ENCODE data around the gene OR1K1.
"Not testable (repeated sequence)": the region's sequence is repeated elsewhere in the genome, so short reads cannot be mapped to it uniquely, and the experiment has no call there.

OR1K1 gene

DNA sequence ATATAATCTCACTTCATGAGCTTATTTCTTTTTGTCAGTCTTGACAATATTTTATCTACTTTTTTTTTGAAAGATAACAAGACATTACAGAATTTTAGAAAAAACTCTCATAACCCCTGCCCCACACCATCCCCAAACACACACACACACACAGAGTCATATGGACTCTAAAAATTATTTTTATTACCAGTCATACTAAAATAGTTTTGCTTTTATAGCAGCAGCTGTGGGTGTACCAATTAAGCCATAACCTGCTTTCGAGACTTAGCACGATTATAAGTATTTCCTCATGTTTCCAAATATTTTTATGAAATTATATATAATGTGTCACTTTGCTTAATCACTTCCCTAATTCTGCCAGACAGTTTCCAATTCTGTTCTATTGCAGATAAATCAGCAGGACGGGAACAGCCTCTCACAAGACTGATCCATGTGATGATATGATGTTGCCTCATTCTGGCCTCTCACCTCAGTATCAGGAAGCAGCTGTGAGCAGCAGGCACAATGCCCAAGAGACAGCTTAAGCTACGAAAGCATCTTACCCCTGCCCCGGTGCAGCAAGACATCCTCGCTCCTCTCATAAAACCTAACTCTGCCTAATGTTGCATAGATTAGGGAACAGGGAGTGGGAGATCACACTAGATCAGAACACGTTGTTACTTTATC is 21.5 kb downstream of the OR1K1 start:
- peak; percentile 43 for DNase-seq (ENCODE audit: insufficient read length, low spot score)
- FAIRE-seq, result no peak
- TF ChIP-seq CTCF (IDR thresholded peaks at IDR 0.05; ENCODE audit: insufficient read depth, missing control alignments), result no peak

DNA sequence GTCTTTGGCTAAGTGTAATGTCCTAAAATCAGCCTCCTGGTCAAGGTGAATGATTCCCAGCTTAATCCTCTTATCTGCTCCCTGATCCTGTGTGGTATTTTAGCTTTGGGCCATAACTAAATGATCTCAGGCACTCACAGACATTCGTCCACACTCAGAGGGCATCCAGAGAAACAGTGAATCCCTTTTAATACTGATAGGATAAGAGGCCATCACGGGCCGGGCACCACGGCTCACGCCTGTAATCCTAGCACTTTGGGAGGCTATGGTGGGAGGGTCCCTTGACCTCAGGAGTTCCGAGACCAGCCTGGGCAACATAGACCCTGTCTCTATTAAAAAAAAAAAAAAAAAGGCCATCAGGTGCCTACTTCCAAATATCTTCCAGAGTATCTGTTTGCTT is 22.1 kb downstream of the OR1K1 start:
- no peak for FAIRE-seq

DNA sequence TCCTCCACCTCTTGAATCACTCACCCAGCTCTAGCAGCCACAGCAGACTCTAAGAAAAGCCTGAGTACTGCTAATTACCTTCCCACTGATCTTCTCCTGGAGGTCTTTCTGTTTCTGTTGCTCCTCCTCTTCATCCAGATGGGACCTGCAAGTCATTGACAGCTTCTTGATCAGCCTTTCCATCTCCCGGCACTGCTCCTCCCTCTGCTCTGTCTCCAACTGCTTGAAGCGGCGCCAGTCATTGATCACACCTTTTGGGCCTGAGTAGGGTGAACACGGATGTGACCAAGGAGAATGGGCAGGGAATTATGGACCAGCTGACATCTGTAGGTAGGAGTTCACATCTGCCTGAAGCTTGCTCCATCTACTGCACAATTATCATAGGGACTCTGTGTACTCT is 23.0 kb downstream of the OR1K1 start:
- DNase-seq (ENCODE audit: insufficient read length, low spot score) (no peak), FAIRE-seq (no peak)
- no peak for TF ChIP-seq CTCF (IDR thresholded peaks at IDR 0.05; ENCODE audit: insufficient read depth, missing control alignments)

More for the DNA sequence above, 22.1 kb downstream of the OR1K1 start:
- DNase-seq (ENCODE audit: insufficient read length, low spot score), result peak; percentile 31
- no peak for TF ChIP-seq CTCF (IDR thresholded peaks at IDR 0.05; ENCODE audit: insufficient read depth, missing control alignments)

- TF ChIP-seq CTCF (IDR thresholded peaks at IDR 0.05; ENCODE audit: insufficient read depth, missing control alignments), result no peak
- DNase-seq (ENCODE audit: insufficient read length, low spot score) (no peak), FAIRE-seq (no peak)
Measured at GRCh38 chr9:122827761-122828093, 27.8 kb downstream of the OR1K1 start.

GRCh38 chr9:122828965-122829284 is 29.0 kb downstream of the OR1K1 start:
- not testable (repeated sequence) for FAIRE-seq; DNase-seq (ENCODE audit: insufficient read length, low spot score)

GRCh38 chr9:122832194-122832593 is 32.3 kb downstream of the OR1K1 start:
- DNase-seq (ENCODE audit: insufficient read length, low spot score) (no peak), FAIRE-seq (no peak)
- no peak for TF ChIP-seq CTCF (IDR thresholded peaks at IDR 0.05; ENCODE audit: insufficient read depth, missing control alignments)

DNA sequence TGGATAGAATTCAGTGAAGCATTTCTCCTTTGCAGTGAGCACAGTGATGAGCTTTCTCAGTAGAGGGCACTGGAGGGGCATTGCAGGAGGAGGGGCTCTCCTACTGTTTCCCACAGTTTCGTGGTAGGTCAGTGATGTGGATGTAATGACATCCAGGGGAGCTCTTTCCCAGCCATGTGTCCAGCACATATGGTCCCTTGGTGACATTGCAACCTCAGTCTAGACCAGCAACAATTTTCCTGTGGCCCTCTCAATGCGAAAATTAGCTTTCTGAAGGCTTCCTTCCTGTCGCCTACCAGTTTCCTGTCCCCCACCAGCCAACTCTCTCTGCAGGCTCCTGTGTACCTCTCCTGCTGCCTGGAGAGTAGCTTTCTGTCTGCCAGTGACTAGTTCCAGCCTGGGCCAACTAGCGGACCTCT is 35.4 kb downstream of the OR1K1 start:
- DNase-seq (ENCODE audit: insufficient read length, low spot score) (no peak), FAIRE-seq (no peak)
- peak; percentile 16 for TF ChIP-seq CTCF (IDR thresholded peaks at IDR 0.05; ENCODE audit: insufficient read depth, missing control alignments)

Measured in D721Med (cell line).